Kasumi-1 (cell line): Measurements from ENCODE around the gene TMEM38B.

ENCODE experiments used
- DNase-seq, 2 experiments: peaks; one replicate each; lab custom pipeline; 2025; lab: John Stamatoyannopoulos, UW

The TMEM38B gene, protein sequence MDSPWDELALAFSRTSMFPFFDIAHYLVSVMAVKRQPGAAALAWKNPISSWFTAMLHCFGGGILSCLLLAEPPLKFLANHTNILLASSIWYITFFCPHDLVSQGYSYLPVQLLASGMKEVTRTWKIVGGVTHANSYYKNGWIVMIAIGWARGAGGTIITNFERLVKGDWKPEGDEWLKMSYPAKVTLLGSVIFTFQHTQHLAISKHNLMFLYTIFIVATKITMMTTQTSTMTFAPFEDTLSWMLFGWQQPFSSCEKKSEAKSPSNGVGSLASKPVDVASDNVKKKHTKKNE

DNA sequence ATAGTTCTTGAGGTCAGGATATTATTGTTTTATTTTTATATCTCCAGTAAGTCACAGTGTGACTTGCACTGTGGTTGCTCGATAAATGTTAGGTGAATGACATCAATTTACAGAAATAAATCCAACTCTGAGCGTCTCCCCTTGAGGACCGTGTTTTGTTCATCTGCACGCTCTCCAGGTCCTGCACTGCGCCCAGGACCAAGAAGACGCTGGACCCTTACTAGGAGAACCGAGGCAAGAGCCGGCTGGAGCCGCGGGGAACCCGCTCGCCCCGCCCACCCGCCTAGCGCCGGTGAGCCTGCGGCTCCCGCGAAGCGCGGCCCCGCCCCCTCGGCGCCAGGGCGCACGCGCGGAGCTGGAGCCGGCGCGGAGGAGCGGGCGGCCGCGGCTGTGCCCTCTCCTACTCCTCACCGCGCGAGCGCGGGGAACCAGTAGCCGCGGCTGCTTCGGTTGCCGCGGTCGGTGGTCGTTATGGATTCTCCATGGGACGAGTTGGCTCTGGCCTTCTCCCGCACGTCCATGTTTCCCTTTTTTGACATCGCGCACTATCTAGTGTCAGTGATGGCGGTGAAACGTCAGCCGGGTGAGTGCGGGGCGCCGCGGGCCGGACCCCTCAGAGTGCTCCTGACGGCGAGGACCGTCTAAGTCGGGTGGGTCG, at the start of gene TMEM38B:
TMEM38B (plus strand) TSS at position 352 of the 658 bp plus-strand sequence; CDS start at position 472, 120 bp downstream.
- peak; percentile 65 to 73 for DNase-seq

- no peak for DNase-seq
Measured at GRCh38 chr9:105646879-105647594, 47.3 kb upstream of the TMEM38B start.

GRCh38 chr9:105647595-105648349, 46.6 kb upstream of the TMEM38B start:
- no peak for DNase-seq

- no peak for DNase-seq
Measured at GRCh38 chr9:105651806-105652205, 42.5 kb upstream of the TMEM38B start.

DNA sequence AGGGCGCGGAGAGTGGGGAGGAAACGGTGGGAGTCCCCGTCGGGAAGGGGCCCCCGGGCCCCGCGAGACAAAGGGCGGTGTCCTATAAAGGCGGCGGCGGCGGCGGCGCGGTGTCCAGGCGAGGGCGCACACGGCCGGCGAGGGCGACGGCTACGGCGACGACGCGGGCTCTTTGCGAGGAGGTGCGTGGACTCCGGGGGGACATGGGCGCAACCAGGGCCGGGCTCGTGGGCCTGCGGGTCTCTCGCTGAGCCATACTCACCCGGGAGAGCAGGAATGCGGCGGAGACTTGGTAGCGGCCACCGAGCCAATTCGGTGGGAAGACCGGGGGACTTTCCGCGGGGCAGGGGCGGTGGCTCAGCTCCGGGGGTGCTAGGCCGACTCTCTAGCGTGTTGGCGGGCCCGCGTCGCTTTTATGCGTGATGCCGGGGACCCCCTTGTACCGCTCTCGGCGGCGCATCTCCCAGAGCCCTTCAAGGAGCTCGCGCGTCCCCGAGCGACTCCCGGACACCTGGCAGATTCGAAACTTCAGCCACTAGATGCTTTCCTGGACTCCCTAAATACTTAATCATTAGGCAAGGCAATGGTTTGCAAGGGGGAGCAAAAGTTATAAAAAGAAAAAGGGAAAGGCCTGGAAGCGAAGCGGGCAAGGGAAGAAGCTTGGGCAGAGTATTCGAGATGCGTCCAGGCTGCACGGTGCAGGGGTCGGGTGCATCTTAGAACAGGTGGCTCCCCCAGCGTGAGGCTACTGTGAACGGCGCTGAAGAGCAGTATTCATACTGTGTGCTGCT, 38.0 kb upstream of the TMEM38B start:
- peak in 1 of 2 experiments; percentile 5 for DNase-seq

DNA sequence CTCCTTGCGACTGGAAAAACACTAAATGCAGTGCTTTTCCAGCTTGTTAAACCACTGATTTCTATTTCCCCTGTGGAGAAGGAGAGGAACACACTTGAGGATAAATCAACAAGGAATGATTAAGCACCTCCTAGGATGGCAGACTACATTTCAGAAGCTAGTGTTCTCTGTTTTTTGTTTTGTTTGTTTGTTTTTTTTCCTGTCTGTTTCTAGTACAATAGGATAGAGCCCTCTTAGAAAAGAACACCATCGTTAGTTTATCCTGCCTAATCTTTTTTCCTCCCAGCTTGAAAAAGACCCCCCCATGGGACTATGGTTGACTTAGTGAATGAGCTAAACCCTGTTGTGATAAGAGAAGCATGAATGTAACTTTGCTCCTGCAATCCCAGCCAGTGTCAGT, 36.0 kb upstream of the TMEM38B start:
- no peak for DNase-seq

DNA sequence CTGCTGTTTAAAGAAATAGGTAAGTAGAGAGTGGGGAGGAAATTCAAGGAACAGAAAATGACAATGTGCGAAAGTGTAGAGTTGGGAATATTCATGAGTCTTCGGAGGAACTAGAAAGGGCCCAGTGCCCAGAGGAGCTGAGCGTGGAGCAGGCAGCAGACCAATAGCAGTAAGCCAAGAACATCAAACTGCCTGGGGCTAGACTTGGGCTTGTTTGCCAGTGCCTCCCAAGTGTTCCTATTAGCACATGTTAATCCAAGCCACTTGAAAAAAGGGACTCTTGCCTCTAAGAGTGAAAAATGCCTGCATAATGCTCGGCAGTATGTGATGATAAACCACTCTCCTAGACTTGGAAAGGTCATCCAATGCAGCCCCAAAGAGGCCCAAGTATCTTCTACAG, 33.3 kb upstream of the TMEM38B start:
- no peak for DNase-seq

GRCh38 chr9:105662184-105663104, 31.9 kb upstream of the TMEM38B start, which contains the start of gene TAL2:
TAL2 (plus strand) TSS chr9:105662457; CDS start chr9:105662497, 40 bp downstream.
- no peak for DNase-seq

DNA sequence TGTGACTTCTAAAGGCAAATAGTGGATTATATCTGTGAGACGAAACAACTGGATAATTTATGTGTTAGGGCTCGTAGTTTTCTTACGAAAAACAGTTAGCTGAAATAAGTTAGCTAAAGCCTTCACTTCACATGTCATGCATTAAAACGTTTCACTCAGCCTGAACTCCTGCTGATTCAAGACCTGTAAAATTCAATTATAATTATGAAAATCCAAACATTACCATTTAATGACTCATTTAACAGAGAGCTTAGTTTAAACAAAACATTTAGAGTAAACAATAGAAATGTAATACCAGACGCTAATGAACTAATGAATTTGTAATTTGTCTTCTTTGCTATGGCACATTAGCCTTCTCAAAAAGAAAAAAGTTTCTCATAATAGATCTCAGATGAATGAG, 30.4 kb upstream of the TMEM38B start:
- no peak for DNase-seq

- DNase-seq: no peak
Measured at GRCh38 chr9:105667867-105668266, 26.5 kb upstream of the TMEM38B start.

DNA sequence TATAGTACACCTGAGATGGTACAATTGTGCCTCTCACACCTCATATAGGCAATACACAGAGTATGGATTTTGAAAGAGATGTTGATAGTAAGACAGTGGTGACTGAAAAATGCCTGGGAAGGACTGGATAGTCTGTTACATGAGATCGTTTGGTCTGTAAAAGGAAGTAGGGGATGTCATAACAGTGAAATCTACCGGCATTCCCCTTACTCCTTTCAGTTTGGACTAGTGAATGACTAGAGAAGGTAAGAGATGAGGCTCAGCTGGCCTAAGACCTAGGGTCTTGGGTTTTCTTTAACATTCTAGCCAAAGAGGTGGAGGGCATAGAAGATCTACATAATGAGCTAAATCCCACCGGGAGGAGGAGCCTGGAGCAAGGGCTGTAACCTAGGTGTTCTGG, 24.0 kb upstream of the TMEM38B start:
- no peak for DNase-seq

GRCh38 chr9:105670775-105671174, 23.6 kb upstream of the TMEM38B start:
- DNase-seq: no peak

DNA sequence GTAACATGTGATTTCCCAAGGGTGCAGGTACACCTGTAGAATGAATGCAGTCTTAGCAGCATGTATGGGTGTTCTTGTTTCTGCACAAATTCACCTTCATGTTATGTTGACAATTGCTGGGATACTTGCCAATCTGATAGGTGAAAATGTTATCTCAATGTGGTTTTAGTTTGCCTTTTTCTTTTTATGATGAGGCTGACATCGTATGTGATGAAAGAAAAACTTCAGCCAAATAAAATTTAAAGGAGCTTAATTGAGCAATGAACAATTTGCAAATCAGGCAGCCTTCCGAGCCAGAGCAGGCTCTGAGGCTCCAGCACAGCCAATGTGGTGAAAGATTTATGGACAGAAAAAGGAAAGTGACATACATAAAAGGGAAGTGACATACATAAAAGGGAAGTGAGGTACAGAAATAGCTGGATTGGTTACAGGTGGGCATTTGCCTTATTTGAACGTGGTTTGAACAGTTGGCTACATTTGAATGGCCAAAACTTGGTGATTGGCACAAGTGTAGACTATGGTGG, 21.6 kb upstream of the TMEM38B start:
- peak; percentile 86 to 88 for DNase-seq

DNA sequence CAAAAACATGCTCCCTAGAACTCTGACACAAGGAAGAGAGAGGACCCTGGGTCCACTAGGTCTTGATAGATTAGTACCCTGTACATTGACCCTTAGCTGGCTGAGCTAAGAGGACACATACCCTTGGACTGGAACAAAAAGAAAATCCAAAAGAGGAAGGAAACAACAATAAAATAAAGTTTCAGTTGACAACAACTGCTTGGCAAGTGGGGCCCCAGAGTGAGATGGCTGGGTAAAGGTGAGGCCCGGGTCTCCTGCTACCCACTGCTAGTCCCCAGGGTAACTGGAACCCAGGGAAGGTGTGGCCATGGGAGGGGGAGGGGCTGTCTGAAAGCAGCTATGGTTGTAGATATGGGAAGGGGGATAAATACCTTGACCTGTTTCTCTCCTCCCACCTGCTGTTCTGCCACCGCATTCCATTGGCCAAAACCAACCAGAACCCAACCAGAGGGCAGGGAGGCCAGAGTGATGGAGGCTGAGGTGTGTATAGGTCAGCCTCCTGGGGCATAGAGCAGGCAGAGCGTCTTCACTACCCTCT, 20.4 kb upstream of the TMEM38B start:
- no peak for DNase-seq

GRCh38 chr9:105676351-105676923, 17.9 kb upstream of the TMEM38B start:
- DNase-seq: no peak

DNA sequence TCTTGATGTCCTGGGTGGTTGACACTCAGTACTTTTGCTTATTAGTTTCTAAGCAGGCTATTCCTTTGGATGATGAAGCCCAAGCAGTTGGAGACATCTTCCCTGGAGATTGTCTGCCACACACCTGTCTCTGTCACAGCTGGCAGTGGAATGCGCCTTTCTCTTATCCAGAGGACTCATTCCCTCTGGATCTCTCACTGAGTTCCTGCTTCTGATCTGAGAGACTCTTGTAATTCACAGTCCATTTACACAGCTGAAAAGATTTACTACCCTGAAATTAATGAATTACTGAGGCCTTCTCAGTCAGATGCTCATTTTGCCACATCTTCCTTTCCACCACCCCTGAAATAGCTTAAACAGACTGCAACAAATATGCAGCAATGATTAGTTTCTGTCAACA, 16.2 kb upstream of the TMEM38B start:
- DNase-seq: no peak

- no peak for DNase-seq
Measured at GRCh38 chr9:105678781-105679180, 15.6 kb upstream of the TMEM38B start.

GRCh38 chr9:105679257-105680022, 14.9 kb upstream of the TMEM38B start:
- no peak for DNase-seq

- no peak for DNase-seq
Measured at GRCh38 chr9:105681313-105681712, 13.0 kb upstream of the TMEM38B start.
